Esophagus squamous epithelium (tissue), 5 donors: Measurements from ENCODE around the gene SOX9. TPM values are rescaled to one million over a fixed set of nuclear protein-coding genes. Genes with fewer than 3 reads are reported as not detected.

ENCODE experiments used
- DNase-seq: peaks from one replicate; lab custom pipeline; 2025; lab: John Stamatoyannopoulos, UW
- H3K27ac ChIP-seq, 4 donors: fragments of 200-600 bp; sonication (generic); one replicate each; pipeline ENCODE4 v1.5.1; 2016 to 2019; ENCODE audit warnings: mild to moderate bottlenecking in 1 of 4
- H3K27me3 ChIP-seq, 4 donors: fragments of 200-600 bp; sonication (generic); 1 replicate in 3 of 4; 2 replicates in 1 of 4; pipeline versions ENCODE4 v1.5.1 to v1.6.0; 2017 to 2021; ENCODE audit warnings: antibody characterized with exemption in 1 of 4
- H3K36me3 ChIP-seq, 3 donors: fragments of 200-600 bp; sonication (generic); one replicate each; pipeline ENCODE4 v1.5.1; 2016 to 2019
- H3K4me1 ChIP-seq, 3 donors: fragments of 200-600 bp; sonication (generic); one replicate each; pipeline ENCODE4 v1.5.1; 2017 to 2019
- H3K4me3 ChIP-seq, 4 donors: fragments of 200-600 bp; sonication (generic); 1 replicate in 3 of 4; 2 replicates in 1 of 4; pipeline ENCODE4 v1.5.1; 2016 to 2019; ENCODE audit warnings: mild to moderate bottlenecking in 2 of 4, moderate library complexity in 1 of 4
- H3K9me3 ChIP-seq, 3 donors: fragments of 200-600 bp; sonication (generic); one replicate each; pipeline ENCODE4 v1.5.1; 2016 to 2019
- CTCF ChIP-seq, 6 experiments: fragments of 450-650 bp in 4 of 6; fragments of 200-600 bp in 2 of 6; sonication (generic) in 2 of 6; IDR thresholded peaks; one replicate each; pipeline ENCODE4 v1.5.1; 2016 to 2019; ENCODE audit warnings: antibody characterized with exemption in 6 of 6, mild to moderate bottlenecking in 4 of 6, moderate library complexity in 4 of 6
- POLR2A ChIP-seq, 4 donors: fragments of 450-650 bp; IDR thresholded peaks; one replicate each; pipeline ENCODE4 v1.6.1; 2017; ENCODE audit warnings: antibody characterized with exemption in 4 of 4, mild to moderate bottlenecking in 4 of 4, moderate library complexity in 3 of 4
- WGBS, 2 donors: methylation state at CpG; one replicate each; pipeline ENCODE4 v1.1.5; 2018; 5-methylcytosine and 5-hydroxymethylcytosine counted together
- intact Hi-C: fragments of 100-400 bp; cut with DNase I; formaldehyde crosslinking; loops from one replicate; pipeline ENCODE4 v1.15.0; 2022
- total RNA-seq, 4 donors: library from RNA; depleted of rRNA; stranded (reverse); fragments of >200 nt; gene quantifications; one replicate each; pipeline ENCODE4 v1.1.0, GENCODE V29; 2016
- donor health status: DM: yes; HTN: yes; CAD: no.

Gene SOX9
- total RNA-seq, 4 donors from 2014 or later, result 7.4 to 11.5 (median 11.1) TPM

- Histone ChIP-seq H3K4me1 (peaks cover 0 to 13% (median 4%) of the 10 kb centered on the region in 3 donors), H3K4me3 (no peak overlapping the region), H3K36me3 (no peaks in the 10 kb centered on the region), H3K27ac (no peak overlapping the region), H3K27me3 (peaks cover 0 to 29% (median 0%) of the 10 kb centered on the region in 4 donors), H3K9me3 (no peaks in the 10 kb centered on the region)
- DNase-seq, result no peak
- TF ChIP-seq POLR2A (IDR thresholded peaks at IDR 0.05) (no peak), CTCF (IDR thresholded peaks at IDR 0.05) (no peak)
- intact Hi-C loops, result no loop called here
- WGBS, 2 donors, result 37 to 41% methylated on average over 11 to 14 of the region's 15 CpGs
Measured at GRCh38 chr17:72158895-72159885, 38.4 kb downstream of the SOX9 start.

- Histone ChIP-seq H3K9me3 (no peaks in the 10 kb centered on the region), H3K4me3 (no peak overlapping the region), H3K27ac (no peak overlapping the region), H3K4me1 (peaks cover 0 to 13% (median 4%) of the 10 kb centered on the region in 3 donors), H3K27me3 (peaks cover 0 to 44% (median 0%) of the 10 kb centered on the region in 4 donors), H3K36me3 (no peaks in the 10 kb centered on the region)
- intact Hi-C loops, result no loop called here
- DNase-seq, result no peak
- 67 to 76% methylated on average over 2 of the region's 2 CpGs for WGBS, 2 donors
- no peak for TF ChIP-seq POLR2A (IDR thresholded peaks at IDR 0.05)
- TF ChIP-seq CTCF (IDR thresholded peaks at IDR 0.05), result no peak
Measured at GRCh38 chr17:72162569-72162968, 41.7 kb downstream of the SOX9 start.

- H3K36me3 ChIP-seq, result no peaks in the 10 kb centered on the region
- no peak overlapping the region for H3K4me3 ChIP-seq
- no peaks in the 10 kb centered on the region for H3K9me3 ChIP-seq
- no peak for TF ChIP-seq CTCF (IDR thresholded peaks at IDR 0.05)
- H3K27me3 ChIP-seq, result peaks cover 0 to 39% (median 0%) of the 10 kb centered on the region in 4 donors
- 83 to 98% methylated on average over 2 of the region's 2 CpGs for WGBS, 2 donors
- intact Hi-C loops, result no loop called here
- no peak for DNase-seq
- peaks cover 0 to 9% (median 4%) of the 10 kb centered on the region in 3 donors for H3K4me1 ChIP-seq
- no peak overlapping the region for H3K27ac ChIP-seq
Measured at GRCh38 chr17:72163474-72163873, 42.7 kb downstream of the SOX9 start.

GRCh38 chr17:72164158-72164739 is 43.4 kb downstream of the SOX9 start:
- intact Hi-C loops, result no loop called here
- peaks cover 0 to 1% (median under 1%) of the 10 kb centered on the region in 3 donors for H3K4me1 ChIP-seq
- H3K27ac ChIP-seq, result no peak overlapping the region
- no peaks in the 10 kb centered on the region for H3K36me3 ChIP-seq
- TF ChIP-seq CTCF (IDR thresholded peaks at IDR 0.05), result no peak
- TF ChIP-seq POLR2A (IDR thresholded peaks at IDR 0.05), result no peak
- H3K27me3 ChIP-seq, result peaks cover 0 to 33% (median 0%) of the 10 kb centered on the region in 4 donors
- no peak for DNase-seq
- H3K4me3 ChIP-seq, result no peak overlapping the region
- WGBS, 2 donors, result 76 to 78% methylated on average over 2 to 3 of the region's 3 CpGs
- no peaks in the 10 kb centered on the region for H3K9me3 ChIP-seq
